Endothelial cell (in vitro differentiated cells): Measurements from ENCODE around the gene ENOSF1. TPM values are rescaled to one million over a fixed set of nuclear protein-coding genes. Genes with fewer than 3 reads are reported as not detected.
"Not testable (repeated sequence)": the region's sequence is repeated elsewhere in the genome, so short reads cannot be mapped to it uniquely, and the experiment has no call there.

Experiments
- DNase-seq: peaks from one replicate; pipeline ENCODE4 v3.0.0; 2021; ENCODE audit warnings: low spot score
- H3K27ac Mint-ChIP-seq: one replicate; pipeline ENCODE4 v1.8.0; 2021; ENCODE audit warnings: mixed read lengths, inconsistent platforms; ENCODE audit not compliant: unreplicated experiment
- H3K27me3 Mint-ChIP-seq: one replicate; pipeline ENCODE4 v1.8.0; 2021; ENCODE audit warnings: mild to moderate bottlenecking, moderate library complexity, mixed read lengths, inconsistent platforms; ENCODE audit not compliant: unreplicated experiment
- H3K36me3 Mint-ChIP-seq: one replicate; pipeline ENCODE4 v1.8.0; 2021; ENCODE audit warnings: mild to moderate bottlenecking, low read depth, mixed read lengths, inconsistent platforms; ENCODE audit not compliant: unreplicated experiment
- H3K4me1 Mint-ChIP-seq: one replicate; pipeline ENCODE4 v1.8.0; 2021; ENCODE audit warnings: mild to moderate bottlenecking, mixed read lengths, inconsistent platforms; ENCODE audit not compliant: unreplicated experiment
- H3K4me3 Mint-ChIP-seq: one replicate; pipeline ENCODE4 v1.8.0; 2021; ENCODE audit warnings: mild to moderate bottlenecking, mixed read lengths, inconsistent platforms; ENCODE audit not compliant: unreplicated experiment
- H3K9me3 Mint-ChIP-seq: one replicate; pipeline ENCODE4 v1.8.0; 2021; ENCODE audit warnings: mixed read lengths, inconsistent platforms; ENCODE audit not compliant: unreplicated experiment
- long read RNA-seq: library from polyadenylated mRNA; unstranded; transcript quantifications from one replicate; pipeline ENCODE4 v2.0.0, GENCODE V29; 2020; ENCODE audit not compliant: unreplicated experiment
- total RNA-seq: library from RNA; stranded (reverse); fragmentation: NEBNext Ultra II Directional; extraction: Animal tissue kit (Norgen Biotek cat#: 25700); gene quantifications from one replicate; pipeline ENCODE4 v1.2.1, GENCODE V29; 2021; ENCODE audit not compliant: unreplicated experiment
- TF ChIP-seq, protein P1 (sequence below): fragments of 200-600 bp; sonication (generic); IDR thresholded peaks from one replicate; pipeline ENCODE4 v1.5.0; 2021; ENCODE audit warnings: antibody characterized with exemption; ENCODE audit not compliant: unreplicated experiment

ENOSF1 gene, protein sequence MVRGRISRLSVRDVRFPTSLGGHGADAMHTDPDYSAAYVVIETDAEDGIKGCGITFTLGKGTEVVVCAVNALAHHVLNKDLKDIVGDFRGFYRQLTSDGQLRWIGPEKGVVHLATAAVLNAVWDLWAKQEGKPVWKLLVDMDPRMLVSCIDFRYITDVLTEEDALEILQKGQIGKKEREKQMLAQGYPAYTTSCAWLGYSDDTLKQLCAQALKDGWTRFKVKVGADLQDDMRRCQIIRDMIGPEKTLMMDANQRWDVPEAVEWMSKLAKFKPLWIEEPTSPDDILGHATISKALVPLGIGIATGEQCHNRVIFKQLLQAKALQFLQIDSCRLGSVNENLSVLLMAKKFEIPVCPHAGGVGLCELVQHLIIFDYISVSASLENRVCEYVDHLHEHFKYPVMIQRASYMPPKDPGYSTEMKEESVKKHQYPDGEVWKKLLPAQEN
- total RNA-seq = 31.8 TPM
- long read RNA-seq, transcript ENOSF1-201 (16 exons, 1,867 nt) = major isoform, 5 of 11 reads
- long read RNA-seq, partial matches to known transcripts = 1 of 11 reads
- long read RNA-seq, other reads (novel, unspliced or antisense) = 5 of 11 reads

DNA sequence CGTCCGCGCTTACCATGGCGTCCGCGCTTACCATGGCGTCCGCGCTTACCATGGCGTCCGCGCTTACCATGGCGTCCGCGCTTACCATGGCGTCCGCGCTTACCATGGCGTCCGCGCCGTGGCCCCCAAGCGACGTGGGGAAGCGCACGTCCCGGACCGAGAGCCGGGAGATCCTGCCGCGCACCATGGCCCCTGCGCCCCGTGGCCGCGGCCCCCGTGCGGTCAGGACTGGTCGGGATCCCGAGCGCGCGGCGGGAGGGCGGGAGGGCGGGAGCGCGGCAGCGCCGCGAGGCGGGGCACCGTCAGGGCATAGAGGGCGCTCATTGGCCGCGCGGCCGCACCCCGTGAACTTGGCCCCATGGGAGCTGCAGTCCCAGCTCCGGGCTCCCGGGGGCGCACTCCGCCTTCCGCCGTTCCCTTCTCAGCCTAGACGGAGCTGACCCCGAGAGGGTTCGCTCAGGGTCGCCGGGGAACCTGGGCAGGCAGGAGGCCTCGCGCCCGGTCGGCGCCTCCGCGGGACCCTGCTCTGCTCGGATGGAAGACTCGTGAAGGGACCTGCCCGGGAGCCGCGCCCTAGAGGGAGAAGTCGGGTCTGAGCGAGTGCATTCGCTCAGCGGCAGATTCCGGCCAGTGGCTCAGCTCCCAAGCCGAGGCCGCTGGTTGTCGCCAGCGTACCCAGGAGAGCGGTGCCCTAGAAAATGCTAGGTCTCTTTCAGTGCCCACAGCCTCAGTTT is at the start of gene ENOSF1:
ENOSF1 (minus strand) TSS at position 230 of the 734 bp plus-strand sequence; CDS start at position 187, 43 bp downstream.
- TF ChIP-seq, protein P1, sequence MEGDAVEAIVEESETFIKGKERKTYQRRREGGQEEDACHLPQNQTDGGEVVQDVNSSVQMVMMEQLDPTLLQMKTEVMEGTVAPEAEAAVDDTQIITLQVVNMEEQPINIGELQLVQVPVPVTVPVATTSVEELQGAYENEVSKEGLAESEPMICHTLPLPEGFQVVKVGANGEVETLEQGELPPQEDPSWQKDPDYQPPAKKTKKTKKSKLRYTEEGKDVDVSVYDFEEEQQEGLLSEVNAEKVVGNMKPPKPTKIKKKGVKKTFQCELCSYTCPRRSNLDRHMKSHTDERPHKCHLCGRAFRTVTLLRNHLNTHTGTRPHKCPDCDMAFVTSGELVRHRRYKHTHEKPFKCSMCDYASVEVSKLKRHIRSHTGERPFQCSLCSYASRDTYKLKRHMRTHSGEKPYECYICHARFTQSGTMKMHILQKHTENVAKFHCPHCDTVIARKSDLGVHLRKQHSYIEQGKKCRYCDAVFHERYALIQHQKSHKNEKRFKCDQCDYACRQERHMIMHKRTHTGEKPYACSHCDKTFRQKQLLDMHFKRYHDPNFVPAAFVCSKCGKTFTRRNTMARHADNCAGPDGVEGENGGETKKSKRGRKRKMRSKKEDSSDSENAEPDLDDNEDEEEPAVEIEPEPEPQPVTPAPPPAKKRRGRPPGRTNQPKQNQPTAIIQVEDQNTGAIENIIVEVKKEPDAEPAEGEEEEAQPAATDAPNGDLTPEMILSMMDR = peak; percentile 92
- H3K27ac Mint-ChIP-seq = peak within 1 kb of the TSS; percentile 77
- peak within 1 kb of the TSS; percentile 89 for H3K4me3 Mint-ChIP-seq
- H3K27me3 Mint-ChIP-seq = peaks cover 10% of the 10 kb centered on the region
- no peaks in the 10 kb centered on the region for H3K9me3 Mint-ChIP-seq
- peaks cover 13% of the 10 kb centered on the region for H3K4me1 Mint-ChIP-seq
- DNase-seq = peak; percentile 94
- H3K36me3 Mint-ChIP-seq = peaks cover 7% of the 10 kb centered on the region

DNA sequence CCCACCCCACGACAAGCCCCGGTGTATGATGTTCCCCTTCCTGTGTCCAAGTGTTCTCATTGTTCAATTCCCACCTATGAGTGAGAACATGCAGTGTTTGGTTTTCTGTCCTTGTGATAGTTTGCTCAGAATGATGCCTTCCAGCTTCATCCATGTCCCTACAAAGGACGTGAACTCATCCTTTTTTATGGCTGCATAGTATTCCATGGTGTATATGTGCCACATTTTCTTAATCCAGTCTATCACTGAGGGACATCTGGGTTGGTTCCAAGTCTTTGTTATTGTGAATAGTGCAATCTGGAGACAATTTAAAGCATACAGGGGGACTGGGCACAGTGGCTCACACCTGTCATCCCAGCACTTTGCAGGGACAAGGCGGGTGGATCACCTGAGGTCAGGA is 47.4 kb upstream of the ENOSF1 start:
- peaks cover 12% of the 10 kb centered on the region for H3K4me1 Mint-ChIP-seq
- H3K9me3 Mint-ChIP-seq, H3K27me3 Mint-ChIP-seq, H3K4me3 Mint-ChIP-seq, DNase-seq, H3K27ac Mint-ChIP-seq: not testable (repeated sequence)
- H3K36me3 Mint-ChIP-seq = peaks cover 15% of the 10 kb centered on the region

DNA sequence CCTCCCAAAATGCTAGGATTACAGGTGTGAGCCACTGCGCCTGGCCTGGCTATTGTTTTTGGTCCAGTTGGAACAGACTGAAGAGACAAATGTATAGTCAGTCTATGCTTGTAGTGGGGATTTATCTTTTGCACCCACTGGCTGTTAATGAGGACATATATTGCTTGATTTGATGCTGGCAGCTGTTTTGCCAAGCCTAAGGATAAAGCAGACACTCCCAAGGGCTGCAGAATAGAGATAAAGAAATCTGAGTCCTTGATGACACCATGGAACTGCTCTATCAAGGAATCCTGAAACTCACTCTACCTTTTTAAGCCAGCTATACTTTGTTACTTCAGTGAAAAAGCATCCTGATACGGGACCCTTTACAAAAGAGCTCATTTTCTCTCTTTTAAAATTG is 43.1 kb upstream of the ENOSF1 start:
- DNase-seq = no peak
- no peaks in the 10 kb centered on the region for H3K4me1 Mint-ChIP-seq
- TF ChIP-seq, protein P1 = no peak
- H3K9me3 Mint-ChIP-seq = no peaks in the 10 kb centered on the region
- no peak overlapping the region for H3K27ac Mint-ChIP-seq
- peaks cover 5% of the 10 kb centered on the region for H3K27me3 Mint-ChIP-seq
- no peak overlapping the region for H3K4me3 Mint-ChIP-seq
- peaks cover 24% of the 10 kb centered on the region for H3K36me3 Mint-ChIP-seq

DNA sequence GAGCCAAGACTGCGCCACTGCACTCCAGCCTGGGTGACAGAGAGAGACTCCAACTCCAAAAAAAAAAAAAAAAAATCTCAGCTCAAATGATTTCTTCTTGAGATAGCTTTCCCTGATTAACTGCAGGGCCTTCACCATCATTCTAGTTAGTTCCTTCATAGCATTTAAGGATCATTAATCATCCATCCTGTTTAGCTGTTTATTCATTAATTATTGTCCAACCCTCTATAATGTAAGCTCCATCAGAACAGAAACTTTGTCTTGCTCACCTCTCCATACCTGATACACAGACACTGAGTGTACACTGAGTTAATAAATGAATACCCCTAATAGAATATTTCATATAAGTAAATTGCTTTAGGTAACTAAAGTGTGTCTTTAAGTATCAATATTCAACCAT is 42.2 kb upstream of the ENOSF1 start:
- peaks cover 3% of the 10 kb centered on the region for H3K27me3 Mint-ChIP-seq
- TF ChIP-seq, protein P1 = no peak
- H3K4me3 Mint-ChIP-seq = no peak overlapping the region
- H3K36me3 Mint-ChIP-seq = peaks cover 24% of the 10 kb centered on the region
- H3K27ac Mint-ChIP-seq = no peak overlapping the region
- no peaks in the 10 kb centered on the region for H3K9me3 Mint-ChIP-seq
- DNase-seq = no peak
- H3K4me1 Mint-ChIP-seq = no peaks in the 10 kb centered on the region

DNA sequence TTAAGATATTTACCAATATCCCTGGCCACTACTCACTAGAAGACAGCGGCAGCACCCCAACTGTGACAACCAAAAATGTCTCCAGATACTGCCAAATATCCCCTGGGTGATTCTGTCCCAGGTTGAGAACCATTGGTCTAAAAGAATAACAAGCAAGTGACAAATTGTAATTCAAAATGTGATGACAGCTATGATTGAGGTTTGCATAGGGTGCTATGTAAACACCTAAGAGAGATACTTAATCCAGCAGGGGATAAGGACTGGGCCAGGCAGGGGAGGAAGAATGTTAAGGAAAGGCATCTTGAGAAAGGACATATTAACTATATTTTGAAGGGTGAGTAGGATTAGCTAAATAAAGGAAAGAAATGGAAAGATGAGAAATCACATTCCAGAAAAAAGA is 38.0 kb upstream of the ENOSF1 start:
- DNase-seq = no peak
- Mint-ChIP-seq H3K27ac (no peak overlapping the region), H3K4me1 (no peaks in the 10 kb centered on the region), H3K9me3 (no peaks in the 10 kb centered on the region), H3K4me3 (no peak overlapping the region), H3K36me3 (peaks cover 28% of the 10 kb centered on the region), H3K27me3 (no peaks in the 10 kb centered on the region)
- TF ChIP-seq, protein P1 = no peak
